ENCODE data around the gene CNTNAP2. TPM values are rescaled to one million over a fixed set of nuclear protein-coding genes. Genes with fewer than 3 reads are reported as not detected.

The CNTNAP2 gene
- total and polyA plus RNA-seq, 2 donors from 2014 or later, result 0.06 to 0.13 TPM

GRCh38 chr7:146858690-146859089 is 742.1 kb downstream of the CNTNAP2 start:
- Histone ChIP-seq H3K4me1 (ENCODE audit: control insufficient read depth in 2 of 3, insufficient read depth in 2 of 3, low read depth in 1 of 3, low read length in 3 of 3) (no peaks in the 10 kb centered on the region), H3K9me3 (ENCODE audit: control insufficient read depth in 2 of 3, insufficient read depth in 1 of 3, low read length in 3 of 3) (no peaks in the 10 kb centered on the region), H3K27me3 (ENCODE audit: control insufficient read depth, insufficient read depth, low read length) (no peaks in the 10 kb centered on the region), H3K4me3 (ENCODE audit: low read length in 3 of 3) (no peak overlapping the region), H3K27ac (ENCODE audit: low read depth in 2 of 2, low read length in 2 of 2) (no peak overlapping the region), H3K36me3 (ENCODE audit: control insufficient read depth in 2 of 3, insufficient read depth in 3 of 3, low read length in 3 of 3) (no peaks in the 10 kb centered on the region), H3K9ac (ENCODE audit: low read length in 3 of 3) (no peak overlapping the region)
- intact Hi-C loops (cut with DNase I), result no loop called here
- TF ChIP-seq, protein P1, sequence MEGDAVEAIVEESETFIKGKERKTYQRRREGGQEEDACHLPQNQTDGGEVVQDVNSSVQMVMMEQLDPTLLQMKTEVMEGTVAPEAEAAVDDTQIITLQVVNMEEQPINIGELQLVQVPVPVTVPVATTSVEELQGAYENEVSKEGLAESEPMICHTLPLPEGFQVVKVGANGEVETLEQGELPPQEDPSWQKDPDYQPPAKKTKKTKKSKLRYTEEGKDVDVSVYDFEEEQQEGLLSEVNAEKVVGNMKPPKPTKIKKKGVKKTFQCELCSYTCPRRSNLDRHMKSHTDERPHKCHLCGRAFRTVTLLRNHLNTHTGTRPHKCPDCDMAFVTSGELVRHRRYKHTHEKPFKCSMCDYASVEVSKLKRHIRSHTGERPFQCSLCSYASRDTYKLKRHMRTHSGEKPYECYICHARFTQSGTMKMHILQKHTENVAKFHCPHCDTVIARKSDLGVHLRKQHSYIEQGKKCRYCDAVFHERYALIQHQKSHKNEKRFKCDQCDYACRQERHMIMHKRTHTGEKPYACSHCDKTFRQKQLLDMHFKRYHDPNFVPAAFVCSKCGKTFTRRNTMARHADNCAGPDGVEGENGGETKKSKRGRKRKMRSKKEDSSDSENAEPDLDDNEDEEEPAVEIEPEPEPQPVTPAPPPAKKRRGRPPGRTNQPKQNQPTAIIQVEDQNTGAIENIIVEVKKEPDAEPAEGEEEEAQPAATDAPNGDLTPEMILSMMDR (IDR thresholded peaks at IDR 0.05; ENCODE audit: borderline replicate concordance, extremely low read depth, insufficient read depth), result no peak
- DNase-seq (no peak), FAIRE-seq (no peak)

- TF ChIP-seq, protein P1 (IDR thresholded peaks at IDR 0.05; ENCODE audit: borderline replicate concordance, extremely low read depth, insufficient read depth), result no peak
- FAIRE-seq (no peak), DNase-seq (no peak)
- H3K4me1 ChIP-seq (ENCODE audit: control insufficient read depth in 2 of 3, insufficient read depth in 2 of 3, low read depth in 1 of 3, low read length in 3 of 3), result no peaks in the 10 kb centered on the region
- H3K36me3 ChIP-seq (ENCODE audit: control insufficient read depth in 2 of 3, insufficient read depth in 3 of 3, low read length in 3 of 3), result no peaks in the 10 kb centered on the region
- H3K27ac ChIP-seq (ENCODE audit: low read depth in 2 of 2, low read length in 2 of 2), result no peak overlapping the region
- H3K27me3 ChIP-seq (ENCODE audit: control insufficient read depth, insufficient read depth, low read length), result no peaks in the 10 kb centered on the region
- intact Hi-C loops (cut with DNase I), result no loop called here
- H3K4me3 ChIP-seq (ENCODE audit: low read length in 3 of 3), result no peak overlapping the region
- H3K9me3 ChIP-seq (ENCODE audit: control insufficient read depth in 2 of 3, insufficient read depth in 1 of 3, low read length in 3 of 3), result no peaks in the 10 kb centered on the region
- no peak overlapping the region for H3K9ac ChIP-seq (ENCODE audit: low read length in 3 of 3)
These were observed 745.1 kb downstream of the CNTNAP2 start for GRCh38 chr7:146861701-146862100.

GRCh38 chr7:146862415-146862814 is 745.8 kb downstream of the CNTNAP2 start:
- TF ChIP-seq, protein P1 (IDR thresholded peaks at IDR 0.05; ENCODE audit: borderline replicate concordance, extremely low read depth, insufficient read depth), result no peak
- Histone ChIP-seq H3K4me3 (ENCODE audit: low read length in 3 of 3) (no peak overlapping the region), H3K9me3 (ENCODE audit: control insufficient read depth in 2 of 3, insufficient read depth in 1 of 3, low read length in 3 of 3) (no peaks in the 10 kb centered on the region), H3K27me3 (ENCODE audit: control insufficient read depth, insufficient read depth, low read length) (no peaks in the 10 kb centered on the region), H3K27ac (ENCODE audit: low read depth in 2 of 2, low read length in 2 of 2) (no peak overlapping the region), H3K9ac (ENCODE audit: low read length in 3 of 3) (no peak overlapping the region), H3K4me1 (ENCODE audit: control insufficient read depth in 2 of 3, insufficient read depth in 2 of 3, low read depth in 1 of 3, low read length in 3 of 3) (no peaks in the 10 kb centered on the region), H3K36me3 (ENCODE audit: control insufficient read depth in 2 of 3, insufficient read depth in 3 of 3, low read length in 3 of 3) (no peaks in the 10 kb centered on the region)
- DNase-seq (peak in 2 of 5 donors; percentile 4 to 38), FAIRE-seq (no peak)
- intact Hi-C loops (cut with DNase I), result no loop called here

GRCh38 chr7:146864644-146865043 is 748.0 kb downstream of the CNTNAP2 start:
- H3K36me3 ChIP-seq (ENCODE audit: control insufficient read depth in 2 of 3, insufficient read depth in 3 of 3, low read length in 3 of 3), result no peaks in the 10 kb centered on the region
- DNase-seq (no peak), FAIRE-seq (no peak)

More at GRCh38 chr7:146864644-146865043, 748.0 kb downstream of the CNTNAP2 start:
- H3K27ac ChIP-seq (ENCODE audit: low read depth in 2 of 2, low read length in 2 of 2), result no peak overlapping the region
- H3K9ac ChIP-seq (ENCODE audit: low read length in 3 of 3), result no peak overlapping the region
- intact Hi-C loops (cut with DNase I), result no loop called here
- TF ChIP-seq, protein P1 (IDR thresholded peaks at IDR 0.05; ENCODE audit: borderline replicate concordance, extremely low read depth, insufficient read depth), result no peak
- no peaks in the 10 kb centered on the region for H3K27me3 ChIP-seq (ENCODE audit: control insufficient read depth, insufficient read depth, low read length)
- H3K9me3 ChIP-seq (ENCODE audit: control insufficient read depth in 2 of 3, insufficient read depth in 1 of 3, low read length in 3 of 3), result no peaks in the 10 kb centered on the region
- H3K4me3 ChIP-seq (ENCODE audit: low read length in 3 of 3), result no peak overlapping the region
- H3K4me1 ChIP-seq (ENCODE audit: control insufficient read depth in 2 of 3, insufficient read depth in 2 of 3, low read depth in 1 of 3, low read length in 3 of 3), result no peaks in the 10 kb centered on the region
